Neural cell (in vitro differentiated cells): ENCODE measurements around the gene MAP3K20. TPM values are rescaled to one million over a fixed set of nuclear protein-coding genes. Genes with fewer than 3 reads are reported as not detected.

ENCODE experiments used
- H2AFZ ChIP-seq: fragments of 200-600, 300-800 bp; sonication (generic), shearing (Covaris generic); 2 replicates; pipeline ENCODE4 v1.6.0; 2014; ENCODE audit warnings: low read depth, mild to moderate bottlenecking, antibody characterized with exemption, low read length, moderate library complexity
- H3F3A ChIP-seq: fragments of 200-600 bp; shearing (Covaris generic); 2 replicates; pipeline ENCODE4 v1.6.1; 2016; ENCODE audit warnings: mild to moderate bottlenecking, moderate library complexity, mixed read lengths, antibody characterized with exemption, low read length; ENCODE audit not compliant: insufficient read depth, poor library complexity, severe bottlenecking
- H3K27ac ChIP-seq: fragments of 200-600, 300-800 bp; sonication (generic), shearing (Covaris generic); 2 replicates; pipeline ENCODE4 v1.5.1; 2014; ENCODE audit warnings: mild to moderate bottlenecking, low read length, moderate library complexity
- H3K27me3 ChIP-seq: fragments of 300-800, 200-600 bp; sonication (generic), shearing (Covaris generic); 2 replicates; pipeline ENCODE4 v1.6.0; 2014; ENCODE audit warnings: mild to moderate bottlenecking, low read depth, low read length, moderate library complexity; ENCODE audit not compliant: insufficient read depth
- H3K36me3 ChIP-seq: fragments of 300-800, 200-600 bp; sonication (generic), shearing (Covaris generic); 2 replicates; pipeline ENCODE4 v1.5.1; 2014; ENCODE audit warnings: mild to moderate bottlenecking, antibody characterized with exemption, low read length, moderate library complexity; ENCODE audit not compliant: insufficient read depth
- H3K4me2 ChIP-seq: fragments of 300-800, 200-600 bp; sonication (generic), shearing (Covaris generic); 2 replicates; pipeline ENCODE4 v1.6.0; 2014; ENCODE audit warnings: mild to moderate bottlenecking, low read length
- H3K4me3 ChIP-seq: fragments of 300-800, 200-600 bp; sonication (generic), shearing (Covaris generic); 2 replicates; pipeline ENCODE4 v1.5.1; 2014; ENCODE audit warnings: mild to moderate bottlenecking, low read length, moderate library complexity
- H3K79me2 ChIP-seq: fragments of 200-600 bp; shearing (Covaris generic); replicated peaks from 2 replicates; pipeline ENCODE4 v1.6.0; 2014; ENCODE audit warnings: mild to moderate bottlenecking, low read length, moderate library complexity; ENCODE audit not compliant: insufficient read depth
- H3K9ac ChIP-seq: fragments of 300-800, 200-600 bp; sonication (generic), shearing (Covaris generic); 2 replicates; pipeline ENCODE4 v1.6.1; 2016; ENCODE audit warnings: mild to moderate bottlenecking, low read length, mixed read lengths
- H3K9me2 ChIP-seq: fragments of 200-600 bp; shearing (Covaris generic); 2 replicates; pipeline ENCODE4 v1.6.1; 2016; ENCODE audit warnings: mild to moderate bottlenecking, low read length, mixed read lengths; ENCODE audit not compliant: insufficient read depth
- H3K9me3 ChIP-seq: fragments of 200-600, 300-800 bp; sonication (generic), shearing (Covaris generic); 2 replicates; pipeline ENCODE4 v1.6.1; 2016; ENCODE audit warnings: mild to moderate bottlenecking, mixed run types, low read length, moderate library complexity, mixed read lengths
- H4K20me1 ChIP-seq: fragments of 200-600 bp; shearing (Covaris generic); 2 replicates; pipeline ENCODE4 v1.6.1; 2016; ENCODE audit warnings: mild to moderate bottlenecking, mixed run types; ENCODE audit not compliant: insufficient read depth
- EP300 ChIP-seq: fragments of 450-650 bp; conservative IDR thresholded peaks from 2 replicates; pipeline ENCODE4 v1.6.1; 2014; ENCODE audit warnings: antibody characterized with exemption, mild to moderate bottlenecking, moderate library complexity; ENCODE audit not compliant: poor library complexity, severe bottlenecking
- EZH2 ChIP-seq: fragments of 200-600, 300-800 bp; shearing (Covaris generic), sonication (generic); IDR thresholded peaks from 2 replicates; pipeline ENCODE4 v1.6.1; 2014; ENCODE audit warnings: antibody characterized with exemption, low read length, borderline replicate concordance, mild to moderate bottlenecking; ENCODE audit not compliant: insufficient read depth, poor library complexity, severe bottlenecking
- MXI1 ChIP-seq: fragments of 450-650 bp; conservative IDR thresholded peaks from 2 replicates; pipeline ENCODE4 v1.6.1; 2014; ENCODE audit warnings: antibody characterized with exemption, mild to moderate bottlenecking; ENCODE audit not compliant: poor library complexity, severe bottlenecking
- POLR2AphosphoS5 ChIP-seq: IDR thresholded peaks from 2 replicates; pipeline ENCODE4 v1.6.1; 2012
- RAD21 ChIP-seq: fragments of 450-650 bp; conservative IDR thresholded peaks from 2 replicates; pipeline ENCODE4 v1.6.1; 2014; ENCODE audit warnings: antibody characterized with exemption, mild to moderate bottlenecking, moderate library complexity
- SMC3 ChIP-seq: fragments of 450-650 bp; conservative IDR thresholded peaks from 2 replicates; pipeline ENCODE4 v1.6.1; 2014; ENCODE audit warnings: antibody characterized with exemption, mild to moderate bottlenecking, moderate library complexity; ENCODE audit not compliant: poor library complexity
- TAF1 ChIP-seq: IDR thresholded peaks from 2 replicates; pipeline ENCODE4 v1.6.1; 2012; ENCODE audit warnings: low read depth
- polyA plus RNA-seq: library from polyadenylated mRNA; depleted of rRNA; stranded (reverse); fragments of >200 nt; gene quantifications from 2 replicates; pipeline ENCODE4 v1.2.3, GENCODE V29; 2014
- TF ChIP-seq, protein P1 (sequence below): fragments of 450-650 bp; IDR thresholded peaks from 2 replicates; pipeline ENCODE4 v1.5.1; 2014; ENCODE audit warnings: antibody characterized with exemption, mild to moderate bottlenecking, moderate library complexity; ENCODE audit not compliant: poor library complexity, severe bottlenecking
- TF ChIP-seq, protein P2 (sequence below): IDR thresholded peaks from 2 replicates; pipeline ENCODE4 v1.6.1; 2012; ENCODE audit warnings: borderline replicate concordance

The MAP3K20 gene
- polyA plus RNA-seq, 1 donor from 2014 or later: 0.48 TPM

DNA sequence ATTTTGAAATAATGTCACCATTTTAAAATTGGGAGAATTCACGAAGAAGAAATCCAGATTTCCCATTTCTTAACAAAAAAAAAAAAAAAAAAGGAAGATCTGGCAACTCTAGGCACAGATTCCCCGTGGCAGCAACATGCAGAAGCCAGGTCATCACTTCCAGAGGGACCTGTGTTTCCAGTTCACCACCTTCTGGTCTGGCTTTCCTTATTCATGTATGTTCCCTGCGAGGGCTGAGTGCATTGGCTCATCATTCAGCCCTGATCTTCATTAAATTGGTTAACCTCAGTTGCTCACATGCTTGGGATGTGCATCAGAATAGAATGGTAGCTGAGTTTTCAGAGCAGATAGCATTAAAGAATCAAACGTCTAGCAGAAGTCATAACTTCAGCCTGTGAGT, 25.0 kb upstream of the MAP3K20 start:
- H4K20me1 ChIP-seq: no peaks in the 10 kb centered on the region

DNA sequence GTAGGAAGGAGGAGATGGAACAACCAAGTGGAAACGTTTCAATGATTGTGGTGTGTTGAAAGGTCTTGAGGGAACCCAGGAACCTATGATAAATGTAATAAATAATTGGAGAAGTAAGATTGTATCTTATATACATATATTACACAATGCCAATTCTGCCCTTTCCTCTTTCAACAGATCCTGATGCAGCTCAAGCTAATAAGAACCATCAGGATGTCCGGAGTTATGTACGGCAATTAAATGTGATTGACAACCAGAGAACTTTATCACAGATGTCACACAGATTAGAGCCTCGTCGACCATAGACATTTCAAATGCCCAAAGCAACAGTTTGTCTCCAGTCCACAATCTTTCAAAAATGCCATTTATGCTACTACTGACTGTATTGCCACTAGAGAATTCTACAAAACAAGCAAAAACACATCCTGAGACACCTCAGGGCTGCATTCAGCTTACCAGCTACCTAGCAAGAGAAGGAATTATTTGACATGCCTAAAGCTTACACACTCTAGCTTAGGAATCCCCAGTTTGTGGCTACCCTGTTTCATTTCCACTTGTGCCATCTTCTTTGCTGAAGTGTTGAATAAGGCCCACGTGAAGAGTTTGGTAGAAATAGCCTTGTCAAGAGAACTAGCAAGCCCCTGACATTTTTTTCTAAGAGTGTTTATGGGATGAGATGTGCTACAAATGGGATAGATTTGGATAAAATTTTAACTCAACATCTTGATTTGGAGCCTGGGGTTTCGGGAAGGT, 24.0 kb upstream of the MAP3K20 start:
- no peaks in the 10 kb centered on the region for H3K36me3 ChIP-seq
- no peaks in the 10 kb centered on the region for H3F3A ChIP-seq
- H4K20me1 ChIP-seq: no peaks in the 10 kb centered on the region
- no peak overlapping the region for H3K27ac ChIP-seq
- no peak overlapping the region for H2AFZ ChIP-seq
- H3K9me3 ChIP-seq: no peaks in the 10 kb centered on the region
- H3K79me2 ChIP-seq: no peaks in the 10 kb centered on the region
- TF ChIP-seq EZH2: no peak
- no peak for TF ChIP-seq RAD21
- TF ChIP-seq SMC3: no peak
- TF ChIP-seq, protein P1, sequence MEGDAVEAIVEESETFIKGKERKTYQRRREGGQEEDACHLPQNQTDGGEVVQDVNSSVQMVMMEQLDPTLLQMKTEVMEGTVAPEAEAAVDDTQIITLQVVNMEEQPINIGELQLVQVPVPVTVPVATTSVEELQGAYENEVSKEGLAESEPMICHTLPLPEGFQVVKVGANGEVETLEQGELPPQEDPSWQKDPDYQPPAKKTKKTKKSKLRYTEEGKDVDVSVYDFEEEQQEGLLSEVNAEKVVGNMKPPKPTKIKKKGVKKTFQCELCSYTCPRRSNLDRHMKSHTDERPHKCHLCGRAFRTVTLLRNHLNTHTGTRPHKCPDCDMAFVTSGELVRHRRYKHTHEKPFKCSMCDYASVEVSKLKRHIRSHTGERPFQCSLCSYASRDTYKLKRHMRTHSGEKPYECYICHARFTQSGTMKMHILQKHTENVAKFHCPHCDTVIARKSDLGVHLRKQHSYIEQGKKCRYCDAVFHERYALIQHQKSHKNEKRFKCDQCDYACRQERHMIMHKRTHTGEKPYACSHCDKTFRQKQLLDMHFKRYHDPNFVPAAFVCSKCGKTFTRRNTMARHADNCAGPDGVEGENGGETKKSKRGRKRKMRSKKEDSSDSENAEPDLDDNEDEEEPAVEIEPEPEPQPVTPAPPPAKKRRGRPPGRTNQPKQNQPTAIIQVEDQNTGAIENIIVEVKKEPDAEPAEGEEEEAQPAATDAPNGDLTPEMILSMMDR: no peak
- no peak for TF ChIP-seq MXI1
- TF ChIP-seq, protein P2, sequence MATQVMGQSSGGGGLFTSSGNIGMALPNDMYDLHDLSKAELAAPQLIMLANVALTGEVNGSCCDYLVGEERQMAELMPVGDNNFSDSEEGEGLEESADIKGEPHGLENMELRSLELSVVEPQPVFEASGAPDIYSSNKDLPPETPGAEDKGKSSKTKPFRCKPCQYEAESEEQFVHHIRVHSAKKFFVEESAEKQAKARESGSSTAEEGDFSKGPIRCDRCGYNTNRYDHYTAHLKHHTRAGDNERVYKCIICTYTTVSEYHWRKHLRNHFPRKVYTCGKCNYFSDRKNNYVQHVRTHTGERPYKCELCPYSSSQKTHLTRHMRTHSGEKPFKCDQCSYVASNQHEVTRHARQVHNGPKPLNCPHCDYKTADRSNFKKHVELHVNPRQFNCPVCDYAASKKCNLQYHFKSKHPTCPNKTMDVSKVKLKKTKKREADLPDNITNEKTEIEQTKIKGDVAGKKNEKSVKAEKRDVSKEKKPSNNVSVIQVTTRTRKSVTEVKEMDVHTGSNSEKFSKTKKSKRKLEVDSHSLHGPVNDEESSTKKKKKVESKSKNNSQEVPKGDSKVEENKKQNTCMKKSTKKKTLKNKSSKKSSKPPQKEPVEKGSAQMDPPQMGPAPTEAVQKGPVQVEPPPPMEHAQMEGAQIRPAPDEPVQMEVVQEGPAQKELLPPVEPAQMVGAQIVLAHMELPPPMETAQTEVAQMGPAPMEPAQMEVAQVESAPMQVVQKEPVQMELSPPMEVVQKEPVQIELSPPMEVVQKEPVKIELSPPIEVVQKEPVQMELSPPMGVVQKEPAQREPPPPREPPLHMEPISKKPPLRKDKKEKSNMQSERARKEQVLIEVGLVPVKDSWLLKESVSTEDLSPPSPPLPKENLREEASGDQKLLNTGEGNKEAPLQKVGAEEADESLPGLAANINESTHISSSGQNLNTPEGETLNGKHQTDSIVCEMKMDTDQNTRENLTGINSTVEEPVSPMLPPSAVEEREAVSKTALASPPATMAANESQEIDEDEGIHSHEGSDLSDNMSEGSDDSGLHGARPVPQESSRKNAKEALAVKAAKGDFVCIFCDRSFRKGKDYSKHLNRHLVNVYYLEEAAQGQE: no peak
- no peak for TF ChIP-seq EP300
- no peak for TF ChIP-seq TAF1
- no peak for TF ChIP-seq POLR2AphosphoS5
- H3K4me2 ChIP-seq: no peak overlapping the region
- H3K27me3 ChIP-seq: no peaks in the 10 kb centered on the region
- H3K4me3 ChIP-seq: no peak overlapping the region
- no peaks in the 10 kb centered on the region for H3K9me2 ChIP-seq
- H3K9ac ChIP-seq: no peak overlapping the region

More for the DNA sequence above, 25.0 kb upstream of the MAP3K20 start:
- H3K27ac ChIP-seq: no peak overlapping the region
- H3K4me2 ChIP-seq: no peak overlapping the region
- TF ChIP-seq, protein P1: no peak
- no peak for TF ChIP-seq EP300
- no peak for TF ChIP-seq TAF1
- TF ChIP-seq SMC3: no peak
- TF ChIP-seq RAD21: no peak
- no peak for TF ChIP-seq POLR2AphosphoS5
- TF ChIP-seq MXI1: no peak
- TF ChIP-seq, protein P2: no peak
- no peak for TF ChIP-seq EZH2
- H3K27me3 ChIP-seq: no peaks in the 10 kb centered on the region
- H3K9me2 ChIP-seq: no peaks in the 10 kb centered on the region
- no peak overlapping the region for H3K9ac ChIP-seq
- no peaks in the 10 kb centered on the region for H3K9me3 ChIP-seq
- H3K36me3 ChIP-seq: no peaks in the 10 kb centered on the region
- H2AFZ ChIP-seq: no peak overlapping the region
- no peak overlapping the region for H3K4me3 ChIP-seq
- H3F3A ChIP-seq: no peaks in the 10 kb centered on the region
- no peaks in the 10 kb centered on the region for H3K79me2 ChIP-seq
